H9 (cell line): ENCODE results near the gene RPL26. TPM values are rescaled to one million over a fixed set of nuclear protein-coding genes. Genes with fewer than 3 reads are reported as not detected.

Experiments
- DNase-seq: peaks from one replicate; pipeline ENCODE4 v3.0.0-alpha.2; 2017
- H2AFZ ChIP-seq: one replicate; pipeline ENCODE4 v1.6.1; 2013; ENCODE audit warnings: mild to moderate bottlenecking, low read length, control low read depth, moderate library complexity
- H2AK5ac ChIP-seq: 2 replicates; pipeline ENCODE4 v1.6.1; 2013; ENCODE audit warnings: low read length, control low read depth, mixed read lengths; ENCODE audit not compliant: insufficient read length
- H2BK120ac ChIP-seq: one replicate; pipeline ENCODE4 v1.6.1; 2013; ENCODE audit warnings: low read depth, mild to moderate bottlenecking, low read length, control low read depth, inconsistent platforms; ENCODE audit not compliant: poor library complexity, severe bottlenecking
- H2BK12ac ChIP-seq: 2 replicates; pipeline ENCODE4 v1.6.1; 2013; ENCODE audit warnings: low read length, control low read depth, mixed read lengths, low read depth; ENCODE audit not compliant: insufficient read length
- H2BK15ac ChIP-seq: 2 replicates; pipeline ENCODE4 v1.6.1; 2013; ENCODE audit warnings: low read depth, low read length, control low read depth
- H2BK20ac ChIP-seq: one replicate; pipeline ENCODE4 v1.6.1; 2013; ENCODE audit warnings: low read depth, mild to moderate bottlenecking, low read length, control low read depth, inconsistent platforms; ENCODE audit not compliant: poor library complexity, severe bottlenecking
- H2BK5ac ChIP-seq: 2 replicates; pipeline ENCODE4 v1.6.1; 2013; ENCODE audit warnings: low read length, control low read depth, mixed read lengths; ENCODE audit not compliant: insufficient read length
- H3K14ac ChIP-seq: 2 replicates; pipeline ENCODE4 v1.6.1; 2013; ENCODE audit warnings: low read length, control low read depth; ENCODE audit not compliant: insufficient read depth
- H3K18ac ChIP-seq: 2 replicates; pipeline ENCODE4 v1.6.1; 2013; ENCODE audit warnings: low read depth, mild to moderate bottlenecking, mixed read lengths, low read length, control low read depth; ENCODE audit not compliant: insufficient read length
- H3K23ac ChIP-seq: 2 replicates; pipeline ENCODE4 v1.6.1; 2013; ENCODE audit warnings: low read length, control low read depth, mixed read lengths, low read depth; ENCODE audit not compliant: insufficient read length
- H3K23me2 ChIP-seq: 2 replicates; pipeline ENCODE4 v1.6.1; 2013; ENCODE audit warnings: low read depth, mild to moderate bottlenecking, mixed read lengths, low read length, control low read depth; ENCODE audit not compliant: insufficient read length, poor library complexity, severe bottlenecking
- H3K27ac ChIP-seq: 2 replicates; pipeline ENCODE4 v1.5.1; 2013; ENCODE audit warnings: low read length, control low read depth, mixed read lengths, low read depth; ENCODE audit not compliant: insufficient read length
- H3K27me3 ChIP-seq: 2 replicates; pipeline ENCODE4 v1.6.1; 2013; ENCODE audit warnings: low read length, control low read depth, inconsistent platforms; ENCODE audit not compliant: insufficient read depth
- H3K4ac ChIP-seq: 2 replicates; pipeline ENCODE4 v1.6.1; 2013; ENCODE audit warnings: low read depth, mild to moderate bottlenecking, control low read depth, inconsistent platforms, low read length, moderate library complexity
- H3K4me1 ChIP-seq: 2 replicates; pipeline ENCODE4 v1.6.1; 2013; ENCODE audit warnings: low read length, control low read depth, inconsistent platforms; ENCODE audit not compliant: insufficient read depth
- H3K4me2 ChIP-seq: 2 replicates; pipeline ENCODE4 v1.6.1; 2013; ENCODE audit warnings: low read length, control low read depth, mixed read lengths; ENCODE audit not compliant: insufficient read length, insufficient read depth
- H3K56ac ChIP-seq: 2 replicates; pipeline ENCODE4 v1.6.1; 2013; ENCODE audit warnings: low read depth, mild to moderate bottlenecking, mixed read lengths, low read length, control low read depth; ENCODE audit not compliant: insufficient read length
- H3K79me1 ChIP-seq: 2 replicates; pipeline ENCODE4 v1.6.1; 2013; ENCODE audit warnings: low read depth, mild to moderate bottlenecking, moderate library complexity, low read length, control low read depth, inconsistent platforms; ENCODE audit not compliant: insufficient read depth, poor library complexity, severe bottlenecking
- H3K79me2 ChIP-seq: 2 replicates; pipeline ENCODE4 v1.6.1; 2013; ENCODE audit warnings: low read length, control low read depth, inconsistent platforms; ENCODE audit not compliant: insufficient read depth
- H3K9ac ChIP-seq: 2 replicates; pipeline ENCODE4 v1.6.1; 2013; ENCODE audit warnings: low read length, control low read depth, mixed read lengths; ENCODE audit not compliant: insufficient read length; ENCODE audit errors: extremely low read depth
- H3K9me3 ChIP-seq: one replicate; pipeline ENCODE4 v1.6.1; 2013; ENCODE audit warnings: low read depth, low read length, inconsistent platforms; ENCODE audit not compliant: control insufficient read depth
- H3T11ph ChIP-seq: one replicate; pipeline ENCODE4 v1.6.1; 2013; ENCODE audit warnings: mild to moderate bottlenecking, low read length, control low read depth, inconsistent platforms
- H4K20me1 ChIP-seq: one replicate; pipeline ENCODE4 v1.6.1; 2013; ENCODE audit not compliant: control insufficient read depth, insufficient read length, insufficient read depth
- H4K5ac ChIP-seq: 2 replicates; pipeline ENCODE4 v1.6.1; 2013; ENCODE audit warnings: low read depth, mild to moderate bottlenecking, mixed read lengths, low read length, control low read depth; ENCODE audit not compliant: insufficient read length
- H4K8ac ChIP-seq: replicated peaks from 2 replicates; pipeline ENCODE4 v1.6.1; 2013; ENCODE audit warnings: low read length, control low read depth, mixed read lengths, low read depth; ENCODE audit not compliant: insufficient read length
- H4K91ac ChIP-seq: 2 replicates; pipeline ENCODE4 v1.6.1; 2013; ENCODE audit warnings: low read depth, mild to moderate bottlenecking, moderate library complexity, mixed read lengths, low read length, control low read depth; ENCODE audit not compliant: insufficient read length
- H3K27ac Mint-ChIP-seq, 3 experiments: 2 replicates in 2 of 3; 3 replicates in 1 of 3; pipeline ENCODE4 v1.8.0; 2020 to 2021; ENCODE audit warnings: mixed read lengths in 3 of 3, mild to moderate bottlenecking in 1 of 3, moderate library complexity in 1 of 3
- H3K27me3 Mint-ChIP-seq: 2 replicates; pipeline ENCODE4 v1.8.0; 2021; ENCODE audit warnings: low read depth, mild to moderate bottlenecking, moderate library complexity, mixed read lengths
- H3K36me3 Mint-ChIP-seq, 3 experiments: 2 replicates in 2 of 3; 3 replicates in 1 of 3; pipeline ENCODE4 v1.8.0; 2020 to 2021; ENCODE audit warnings: low read depth in 3 of 3, mixed read lengths in 3 of 3; ENCODE audit not compliant: insufficient read depth in 1 of 3
- H3K4me1 Mint-ChIP-seq, 2 experiments: 2 replicates each; pipeline ENCODE4 v1.8.0; 2020; ENCODE audit warnings: mixed read lengths in 2 of 2
- H3K4me3 Mint-ChIP-seq, 2 experiments: 2 replicates in 1 of 2; 3 replicates in 1 of 2; pipeline ENCODE4 v1.8.0; 2020 to 2021; ENCODE audit warnings: mild to moderate bottlenecking in 2 of 2, mixed read lengths in 2 of 2, moderate library complexity in 1 of 2
- H3K9me3 Mint-ChIP-seq, 2 experiments: 2 replicates in 1 of 2; 3 replicates in 1 of 2; pipeline ENCODE4 v1.8.0; 2020; ENCODE audit warnings: mild to moderate bottlenecking in 2 of 2, mixed read lengths in 2 of 2, moderate library complexity in 1 of 2
- CTCF ChIP-seq: fragments of 200-600 bp; sonication (generic); conservative IDR thresholded peaks from 3 replicates; pipeline ENCODE4 v1.8.0; 2021; ENCODE audit warnings: antibody characterized with exemption, mild to moderate bottlenecking
- WGBS: extraction: QIAGEN DNeasy Blood & Tissue Kit; methylation state at CpG from one replicate; pipeline ENCODE4 v1.1.7; 2013; ENCODE audit warnings: missing lambda C conversion rate, low lambda C conversion rate, mixed read lengths; ENCODE audit not compliant: insufficient read length; ENCODE audit errors: extremely low coverage; 5-methylcytosine and 5-hydroxymethylcytosine counted together
- total RNA-seq: library from RNA; stranded (reverse); gene quantifications from 2 replicates; pipeline ENCODE4 v1.2.1, GENCODE V29; 2021

Gene RPL26
- total RNA-seq, 1 experiment from 2014 or later, result 2,434 TPM

- H3K23me2 ChIP-seq, result no peaks in the 10 kb centered on the region
- no peak for DNase-seq
- no peak overlapping the region for H2BK20ac ChIP-seq
- H4K5ac ChIP-seq, result no peak overlapping the region
- no peak overlapping the region for H2BK12ac ChIP-seq
- H3K27ac ChIP-seq, result no peak overlapping the region
- H3K79me1 ChIP-seq, result no peaks in the 10 kb centered on the region
- H2AFZ ChIP-seq, result no peak overlapping the region
- no peak overlapping the region for H3K27ac Mint-ChIP-seq
- no peaks in the 10 kb centered on the region for H3K4me1 Mint-ChIP-seq
- peaks cover 15% of the 10 kb centered on the region for H3K27me3 Mint-ChIP-seq
- TF ChIP-seq CTCF, result no peak
- no peak overlapping the region for H3K23ac ChIP-seq
- no peak overlapping the region for H2AK5ac ChIP-seq
- no peaks in the 10 kb centered on the region for H3K9me3 Mint-ChIP-seq
- H3K4me3 Mint-ChIP-seq, result no peak overlapping the region
- H3K4me1 ChIP-seq, result no peaks in the 10 kb centered on the region
- H3K27me3 ChIP-seq, result no peaks in the 10 kb centered on the region
- H3K4me2 ChIP-seq, result no peak overlapping the region
- no peaks in the 10 kb centered on the region for H3K9me3 ChIP-seq
- no peak overlapping the region for H3K56ac ChIP-seq
- H3K14ac ChIP-seq, result no peak overlapping the region
- H4K8ac ChIP-seq, result no peak overlapping the region
- H2BK5ac ChIP-seq, result no peak overlapping the region
- no peak overlapping the region for H2BK120ac ChIP-seq
- no peak overlapping the region for H3K4ac ChIP-seq
- no peak overlapping the region for H3T11ph ChIP-seq
- H4K20me1 ChIP-seq, result no peaks in the 10 kb centered on the region
- no peaks in the 10 kb centered on the region for H3K79me2 ChIP-seq
- no peak overlapping the region for H4K91ac ChIP-seq
- H3K9ac ChIP-seq, result no peak overlapping the region
- no peak overlapping the region for H3K18ac ChIP-seq
- H2BK15ac ChIP-seq, result no peak overlapping the region
- H3K36me3 Mint-ChIP-seq, result no peaks in the 10 kb centered on the region
- no CpG with 5 or more reads among the region's 1 CpG for WGBS
Measured at GRCh38 chr17:8419305-8419704, 36.3 kb upstream of the RPL26 start.
